DMS114 treated with DMSO at 0.1 percent for 48 hours (cell line): Measurements from ENCODE around the gene PBX2.
"Not testable (repeated sequence)": the region's sequence is repeated elsewhere in the genome, so short reads cannot be mapped to it uniquely, and the experiment has no call there.

ENCODE experiments used
- DNase-seq: peaks from one replicate; lab custom pipeline; 2025; ENCODE audit not compliant: unreplicated experiment; lab: John Stamatoyannopoulos, UW

The PBX2 gene

DNA sequence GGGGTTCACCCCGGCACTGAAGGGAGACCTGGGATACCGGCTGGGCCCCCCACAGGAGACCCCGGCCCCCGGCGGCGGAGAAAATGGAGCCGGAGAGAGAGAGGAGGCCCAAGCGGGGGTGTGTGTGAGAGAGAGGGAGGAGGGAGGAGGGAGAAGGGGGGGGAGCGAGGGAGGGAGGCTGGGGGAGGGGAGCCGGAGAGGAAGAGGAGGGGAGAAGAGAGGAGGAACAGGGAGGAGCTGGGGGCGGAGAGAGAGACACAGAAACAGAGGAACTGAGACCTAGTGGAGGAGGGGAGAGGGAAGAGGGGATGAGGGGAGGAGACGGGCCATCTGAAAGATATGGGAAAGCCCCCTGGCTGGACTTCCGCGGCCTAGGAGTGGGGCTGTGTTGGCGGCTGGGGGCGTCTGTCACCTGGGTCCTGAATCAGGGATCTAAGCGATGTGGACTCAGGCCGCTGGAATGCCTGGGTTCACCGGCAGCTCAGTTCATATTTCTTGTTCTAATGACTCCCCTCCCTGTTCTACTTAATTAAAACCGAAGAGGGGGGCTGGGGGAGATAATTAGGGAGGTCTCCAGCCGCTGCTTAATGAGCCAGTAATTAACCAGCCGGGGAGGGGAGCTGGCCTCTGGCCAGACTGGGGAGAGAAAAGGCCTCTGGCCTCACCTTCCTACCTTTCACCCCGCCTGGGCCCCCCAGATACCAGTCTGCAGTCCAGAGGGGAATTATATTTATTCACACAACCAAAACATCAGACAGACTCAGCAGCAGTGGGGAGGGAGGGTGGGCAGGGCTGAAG lies at the start of gene PBX2:
TSS of gene PBX2 (minus strand) at position 149 of the 798 bp plus-strand sequence. CDS start 287 bp downstream, outside the sequence.
- DNase-seq, result peak; percentile 87

GRCh38 chr6:32239462-32239861 lies 49.5 kb upstream of the PBX2 start:
- no peak for DNase-seq

GRCh38 chr6:32234934-32235333 lies 44.9 kb upstream of the PBX2 start:
- DNase-seq, result no peak

DNA sequence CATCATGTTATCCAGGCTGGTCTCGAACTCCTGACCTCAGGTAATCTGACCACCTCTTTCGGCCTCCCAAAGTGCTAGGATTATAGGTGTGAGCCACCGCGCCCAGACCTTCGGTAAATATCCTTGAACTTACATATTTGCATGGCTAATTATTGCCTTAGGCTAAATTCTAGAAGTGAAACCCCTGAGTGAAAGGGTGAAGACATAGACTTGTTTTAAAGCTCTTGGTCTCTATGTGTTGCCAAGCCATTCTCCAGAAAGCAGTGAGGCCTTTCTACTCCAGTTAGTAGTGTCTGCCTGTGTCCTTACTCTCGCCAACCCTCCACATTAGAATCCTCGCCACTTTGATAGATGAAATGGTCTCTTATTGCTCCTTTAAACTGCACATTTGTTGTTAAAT lies 36.4 kb upstream of the PBX2 start:
- DNase-seq, result no peak

GRCh38 chr6:32224696-32225095 lies 34.7 kb upstream of the PBX2 start:
- no peak for DNase-seq

DNA sequence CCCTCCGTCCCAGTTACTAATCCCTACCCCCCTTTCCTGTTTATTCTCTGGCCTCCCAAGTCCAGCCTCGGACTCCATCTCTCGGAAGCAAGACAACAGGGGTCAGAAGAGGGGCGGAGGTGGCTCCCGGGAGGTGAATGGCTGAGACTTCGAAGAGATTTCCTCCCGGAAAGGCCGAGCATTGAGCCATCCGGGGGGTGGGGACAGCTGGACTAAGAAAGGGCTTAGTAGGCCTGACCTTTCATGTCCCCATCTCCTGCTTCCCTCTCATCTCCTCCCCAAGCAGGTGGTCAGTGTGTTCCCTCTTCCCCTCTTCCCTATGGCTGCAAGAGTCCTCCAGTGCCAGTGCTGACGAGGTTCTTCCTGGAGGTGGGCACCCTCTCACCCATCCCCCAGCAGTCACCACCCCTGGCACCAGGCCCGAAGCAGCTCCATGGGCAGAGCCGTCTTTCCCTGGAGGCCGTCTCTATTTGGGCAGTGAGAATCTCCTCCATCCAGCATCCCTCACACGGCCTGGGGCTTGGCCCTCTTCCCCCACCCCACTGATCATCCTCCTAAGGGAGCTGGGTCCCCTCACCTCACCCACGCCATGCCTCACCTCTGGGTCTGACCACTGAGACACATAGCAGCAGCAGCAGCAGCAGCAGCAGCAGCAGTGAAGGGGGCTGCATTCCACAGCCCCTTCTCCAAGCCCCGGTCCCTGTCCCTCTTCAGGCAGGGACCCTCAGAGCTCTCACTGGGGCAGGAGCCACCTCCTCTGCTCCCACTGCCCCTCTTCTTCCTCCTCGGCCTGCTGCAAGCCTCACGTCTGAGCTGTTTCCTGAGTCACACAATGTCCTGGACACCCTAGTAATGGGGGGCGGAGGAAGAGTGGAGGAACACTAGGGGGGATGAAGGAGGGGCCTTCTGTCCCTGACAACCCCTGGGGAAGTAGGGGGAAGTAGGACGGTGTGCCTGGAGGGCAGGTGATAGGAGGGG lies 33.5 kb upstream of the PBX2 start, which contains the start of gene NOTCH4:
TSS of gene NOTCH4 (minus strand) at position 810 of the 978 bp plus-strand sequence. CDS start at position 671, 139 bp downstream.
- no peak for DNase-seq

- no peak for DNase-seq
Measured at GRCh38 chr6:32222333-32223230, 32.6 kb upstream of the PBX2 start.

GRCh38 chr6:32220021-32220420 lies 30.0 kb upstream of the PBX2 start:
- DNase-seq, result no peak

DNA sequence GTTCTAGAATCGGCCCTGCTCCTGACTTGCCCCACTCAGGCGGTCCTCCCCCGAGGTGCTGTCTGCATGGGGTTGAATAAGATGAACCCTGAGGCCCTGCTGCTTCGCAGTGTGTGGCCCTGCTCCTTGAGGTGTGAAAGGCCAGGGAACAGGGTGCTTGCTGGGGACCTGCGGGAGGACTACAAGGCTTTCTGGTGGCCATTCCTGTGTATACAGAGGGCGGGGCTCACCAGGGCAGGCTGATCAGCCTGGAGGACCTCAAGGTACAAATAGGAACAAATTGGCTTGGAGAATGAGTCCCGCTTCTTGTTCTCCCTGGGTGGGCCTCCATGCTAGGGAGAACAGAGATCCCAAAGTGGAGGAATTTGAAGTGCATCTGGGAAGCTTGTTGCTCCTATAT lies 28.2 kb upstream of the PBX2 start:
- no peak for DNase-seq

DNA sequence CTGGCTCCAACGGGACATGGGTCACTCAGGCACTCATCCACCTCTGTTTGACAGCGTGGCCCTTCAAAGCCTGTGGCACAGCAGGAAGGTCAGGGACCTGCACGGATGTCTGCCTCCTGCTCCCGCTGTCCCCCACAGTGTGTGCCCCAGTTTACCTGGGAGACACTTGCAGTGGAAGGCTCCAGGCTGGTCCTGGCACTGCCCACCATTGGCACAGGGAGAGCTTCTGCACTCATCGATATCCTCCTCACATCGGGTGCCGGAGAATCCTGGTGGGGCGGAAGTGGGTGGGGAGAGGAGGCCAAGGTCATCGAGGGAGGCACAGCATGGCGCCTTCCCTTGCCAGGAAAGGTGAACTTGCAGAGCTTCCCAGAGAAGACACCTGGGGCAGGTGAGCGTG lies 27.0 kb upstream of the PBX2 start:
- no peak for DNase-seq

- no peak for DNase-seq
Measured at GRCh38 chr6:32216285-32216684, 26.3 kb upstream of the PBX2 start.

DNA sequence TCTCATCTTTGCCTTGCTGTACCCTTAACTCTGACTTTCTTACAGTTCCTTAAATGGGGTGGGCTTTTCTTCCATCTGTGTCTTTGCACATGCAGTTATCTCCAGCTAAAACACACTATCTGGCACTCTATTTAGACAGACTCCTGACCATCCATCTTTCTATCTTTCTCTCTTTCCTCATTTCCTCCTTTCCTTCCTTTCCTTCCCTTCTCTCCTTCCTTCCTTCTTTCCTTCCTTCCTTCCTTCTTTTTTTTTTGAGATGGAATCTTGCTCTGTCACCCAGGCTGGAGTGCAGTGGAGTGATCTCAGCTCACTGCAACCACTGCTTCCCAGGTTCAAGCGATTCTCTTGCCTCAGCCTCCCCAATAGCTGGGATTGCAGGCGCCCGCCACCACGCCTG lies 25.6 kb upstream of the PBX2 start:
- DNase-seq, result no peak

GRCh38 chr6:32214126-32214525 lies 24.1 kb upstream of the PBX2 start:
- DNase-seq, result no peak

DNA sequence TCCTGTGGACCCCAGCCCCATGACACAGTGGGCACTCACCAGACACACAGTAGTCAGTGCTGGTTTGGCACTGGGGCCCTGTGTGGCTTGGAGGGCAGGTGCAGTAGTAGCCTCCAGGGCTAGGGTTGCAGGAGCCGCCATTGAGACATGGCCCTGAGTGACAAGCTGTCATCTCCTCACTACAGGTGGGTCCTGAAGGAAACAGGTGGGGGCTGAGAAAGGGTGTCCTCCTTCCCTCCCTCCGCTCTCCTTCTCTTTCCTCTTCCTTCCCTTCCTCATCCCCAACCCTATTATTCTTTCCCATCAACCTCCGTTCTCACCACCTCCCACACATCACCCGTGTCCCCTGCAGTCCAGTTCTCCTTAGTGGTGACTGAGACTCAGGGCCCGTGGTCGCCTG lies 23.6 kb upstream of the PBX2 start:
- no peak for DNase-seq

DNA sequence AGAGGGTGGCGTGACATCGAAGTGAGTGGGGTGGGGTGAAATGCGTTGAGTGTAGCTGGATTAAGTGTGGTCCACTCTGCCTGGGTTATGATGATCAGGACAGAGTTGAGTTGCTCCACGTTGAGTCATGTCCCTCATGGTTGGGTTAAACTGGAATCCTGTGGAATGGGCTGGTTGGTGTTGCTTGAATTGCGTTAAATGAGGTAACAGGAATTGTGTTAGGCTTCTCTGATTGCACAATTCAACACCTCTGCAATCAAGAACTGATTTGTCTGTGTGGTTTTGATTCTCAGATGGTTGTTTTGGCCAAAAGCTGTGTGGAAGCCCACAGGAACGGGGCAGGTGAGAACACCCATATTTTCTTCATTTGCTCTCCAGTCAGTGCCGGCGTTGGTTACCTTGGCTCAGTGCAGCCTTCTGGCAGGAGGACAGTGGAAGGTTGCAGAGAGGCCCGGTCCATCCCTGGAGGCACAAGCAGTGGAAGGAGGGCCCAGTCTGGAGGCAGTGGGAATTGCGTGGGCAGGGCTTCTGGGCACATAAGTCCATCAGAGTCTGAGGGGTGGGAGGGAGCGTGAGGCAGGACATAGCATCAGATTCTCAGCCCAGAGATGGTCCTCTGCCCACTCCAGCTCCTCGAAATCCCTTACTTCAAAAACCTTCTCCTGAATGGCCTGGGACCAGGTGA lies 22.2 kb upstream of the PBX2 start:
- no peak for DNase-seq

DNA sequence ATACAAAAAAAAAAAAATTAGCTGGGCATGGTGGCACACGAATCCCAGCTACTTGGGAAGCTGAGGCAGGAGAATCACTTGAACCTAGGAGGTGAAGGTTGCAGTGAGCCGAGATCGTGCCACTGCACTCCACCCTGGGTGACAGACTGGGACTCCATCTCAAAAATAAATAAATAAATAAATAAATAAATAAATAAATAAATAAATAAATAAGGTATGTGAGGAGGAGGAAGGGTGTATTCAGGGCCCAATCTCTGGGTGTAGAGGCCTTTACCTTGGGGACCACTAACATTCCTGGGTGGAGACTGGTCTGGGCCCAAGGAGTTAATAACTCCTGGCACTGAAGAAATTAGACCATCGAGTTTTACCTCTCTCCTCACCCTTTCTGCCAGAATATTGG lies 21.4 kb upstream of the PBX2 start:
- not testable (repeated sequence) for DNase-seq

DNA sequence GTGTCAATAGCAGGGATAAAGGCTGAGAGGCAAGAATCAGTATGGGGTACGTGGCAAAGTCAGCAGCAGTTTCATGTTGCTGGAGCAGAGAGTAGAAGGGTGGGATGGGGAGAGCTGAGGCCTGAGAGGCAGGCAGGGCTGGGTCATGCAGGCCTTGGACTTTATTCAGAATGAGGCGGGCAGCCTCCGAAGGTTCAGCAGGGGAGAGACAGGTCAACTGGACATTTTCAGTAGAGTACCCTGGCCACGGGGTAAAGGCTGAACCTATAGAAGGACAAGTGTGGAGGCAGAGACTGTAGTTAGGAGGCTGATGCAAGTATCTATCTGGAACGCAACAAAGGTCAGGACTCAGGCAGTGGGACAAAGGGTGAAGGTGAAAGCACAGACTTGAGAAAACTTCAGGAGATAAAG lies 20.2 kb upstream of the PBX2 start:
- no peak for DNase-seq

- DNase-seq, result no peak
Measured at GRCh38 chr6:32208996-32209395, 19.0 kb upstream of the PBX2 start.

DNA sequence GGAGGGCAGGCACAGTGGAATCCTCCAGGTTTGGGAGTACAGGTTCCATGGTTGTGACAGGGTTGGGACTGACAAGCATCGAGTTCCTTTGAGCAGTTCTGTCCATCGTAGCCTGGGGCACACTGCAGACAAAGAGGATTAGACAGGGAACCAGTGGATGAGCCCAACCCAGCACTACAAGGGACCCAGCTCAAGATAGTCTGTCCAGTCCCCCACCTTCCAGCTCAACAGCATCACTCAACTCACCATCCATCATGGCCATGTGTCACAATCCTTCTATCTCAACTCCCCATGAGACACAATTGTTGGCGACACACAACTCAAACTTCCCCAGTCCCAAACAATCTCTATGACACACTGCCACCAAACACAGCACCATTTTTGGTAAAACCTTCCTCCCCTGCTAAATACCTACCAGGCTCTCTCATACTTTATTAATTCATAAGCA lies 14.3 kb upstream of the PBX2 start:
- no peak for DNase-seq
